ENCODE results near the gene PATL1.

The PATL1 gene

DNA sequence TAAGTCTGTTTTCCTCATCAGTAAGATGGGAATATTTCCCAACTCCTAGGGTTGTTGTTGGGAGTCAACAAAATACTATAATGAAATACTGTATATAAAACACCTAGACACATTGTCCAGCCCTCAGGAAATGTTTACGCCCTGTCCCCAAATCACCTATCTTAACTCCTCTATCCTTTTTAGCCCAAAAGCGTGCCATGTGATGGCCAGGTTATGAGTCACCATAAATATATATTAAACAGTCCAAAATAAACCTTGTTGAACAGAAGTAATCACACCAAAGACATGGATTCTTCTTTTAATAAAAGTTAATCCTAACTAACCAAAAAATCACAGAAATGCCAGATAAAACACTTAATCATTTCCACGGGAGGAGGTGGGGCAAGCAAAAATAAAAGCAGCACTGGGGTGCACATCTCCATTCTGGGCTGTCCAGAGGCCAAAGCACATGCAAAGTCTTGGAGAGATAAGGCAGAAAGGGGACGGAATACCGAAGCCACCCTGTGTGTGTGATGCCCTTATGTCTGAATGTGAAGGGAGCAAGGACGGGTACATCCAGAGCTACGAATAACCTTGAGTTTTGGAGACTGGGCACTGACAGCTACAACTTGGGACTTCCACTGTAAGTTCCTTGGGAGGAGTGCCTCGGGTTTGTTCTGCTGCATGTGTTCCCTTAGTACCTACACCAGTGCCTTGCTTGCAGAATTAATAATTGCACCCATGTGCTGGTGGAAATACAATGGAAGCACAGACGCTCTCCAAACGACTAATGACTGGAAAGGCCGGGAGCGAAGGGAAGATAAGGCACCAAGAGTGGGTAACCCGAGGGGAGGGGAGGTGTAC lies 54.3 kb downstream of the PATL1 start:
- DNase-seq (ENCODE audit: low read depth in 2 of 2), result no peak

DNA sequence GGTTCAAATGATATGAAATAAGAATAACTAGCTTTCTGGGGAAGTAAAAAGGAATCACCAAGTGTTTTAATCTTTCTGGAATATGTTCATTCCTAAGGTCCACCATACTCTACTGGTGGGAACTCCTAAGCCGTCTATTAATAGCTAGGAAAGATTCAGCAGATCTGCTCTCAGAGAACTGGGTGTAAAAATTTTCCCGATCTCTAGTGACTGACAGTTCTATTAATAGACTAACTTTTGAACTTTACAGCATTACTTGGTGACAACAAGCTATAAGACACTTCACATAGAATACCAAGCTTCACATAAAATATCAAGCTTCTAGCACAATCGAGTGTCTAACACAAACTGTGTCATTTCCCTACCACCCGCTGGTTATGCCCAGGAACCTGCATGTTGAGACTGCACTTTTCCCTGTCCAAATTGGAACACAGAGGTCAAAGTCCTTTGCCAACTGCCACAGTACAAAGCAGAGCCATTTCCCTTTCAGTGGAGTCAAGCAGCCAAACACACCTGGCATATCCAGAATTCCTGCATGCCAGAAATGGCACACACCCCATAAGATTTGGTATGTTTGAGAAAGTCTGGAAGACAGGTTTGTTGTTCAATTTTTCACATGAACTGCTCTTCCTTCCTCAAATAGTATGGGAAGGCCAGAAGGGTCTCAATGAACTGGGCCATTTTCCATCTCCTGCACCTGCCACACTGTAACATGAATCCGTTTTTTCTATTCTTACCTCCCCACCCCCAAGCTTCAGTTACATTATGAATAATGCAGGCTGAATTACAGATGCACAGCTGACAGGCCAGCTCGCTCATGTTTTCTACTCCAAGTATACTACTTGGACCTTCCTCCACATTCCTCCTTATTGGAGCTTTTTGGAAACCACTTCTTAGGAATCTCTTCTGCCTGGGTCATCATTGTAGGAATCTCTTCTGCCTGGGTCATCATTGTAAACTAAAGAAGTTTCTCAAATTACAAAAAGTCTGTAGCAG lies 57.0 kb downstream of the PATL1 start:
- DNase-seq (ENCODE audit: low read depth in 2 of 2), result no peak

DNA sequence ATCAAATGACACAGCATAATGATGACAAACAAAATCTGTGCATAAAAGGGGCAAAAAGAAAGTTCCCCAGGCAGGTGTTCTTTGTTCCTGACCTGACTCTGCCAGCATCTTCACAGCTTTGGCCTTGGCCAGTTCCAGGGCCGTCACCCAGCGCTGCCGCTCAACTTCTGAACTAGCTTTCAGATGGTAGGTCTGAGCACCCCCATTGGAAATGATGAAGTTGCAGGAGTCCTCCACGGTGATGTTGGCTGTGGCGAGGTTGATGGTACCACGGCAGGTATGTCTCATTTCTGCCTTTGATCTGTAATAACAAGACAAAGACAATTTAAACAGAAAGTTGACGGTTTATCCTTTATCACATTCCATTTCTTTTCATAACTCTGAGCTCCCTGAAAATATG lies 58.5 kb downstream of the PATL1 start:
- no peak for DNase-seq (ENCODE audit: low read depth in 2 of 2)

DNA sequence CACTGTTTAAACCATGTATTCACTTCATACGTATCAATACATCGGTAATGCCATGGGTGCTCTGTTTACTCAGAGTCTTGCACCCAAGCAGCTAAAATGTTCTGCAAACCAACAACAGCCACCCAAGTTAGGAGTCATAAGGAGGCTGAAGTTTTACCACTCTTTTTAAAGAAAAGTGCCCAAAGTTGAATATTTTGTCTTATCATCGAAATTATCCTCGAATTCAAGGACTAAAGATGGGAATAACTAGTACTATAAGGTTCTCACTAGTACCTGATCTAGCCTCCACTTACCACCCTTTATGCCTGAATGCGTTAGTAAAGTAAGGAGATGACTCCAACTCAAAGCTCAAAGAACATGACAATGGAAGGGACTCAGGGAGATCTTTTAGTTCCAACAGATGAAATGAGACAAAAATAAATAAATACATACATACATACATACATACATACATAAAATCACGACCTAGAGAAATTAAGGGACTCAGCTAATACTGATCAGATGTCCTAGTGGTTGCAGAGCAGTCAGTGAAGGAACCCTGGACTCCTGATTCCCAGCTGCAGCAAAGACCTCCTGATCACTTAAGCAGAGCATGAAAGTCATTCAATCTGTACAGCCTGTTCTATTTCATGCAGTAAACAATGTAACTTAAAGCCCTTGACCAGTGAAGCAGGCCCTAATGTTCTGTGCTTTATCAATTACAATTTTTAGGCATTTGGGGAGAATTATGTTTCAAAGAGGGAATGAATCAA lies 61.0 kb downstream of the PATL1 start:
- no peak for DNase-seq (ENCODE audit: low read depth in 2 of 2)

DNA sequence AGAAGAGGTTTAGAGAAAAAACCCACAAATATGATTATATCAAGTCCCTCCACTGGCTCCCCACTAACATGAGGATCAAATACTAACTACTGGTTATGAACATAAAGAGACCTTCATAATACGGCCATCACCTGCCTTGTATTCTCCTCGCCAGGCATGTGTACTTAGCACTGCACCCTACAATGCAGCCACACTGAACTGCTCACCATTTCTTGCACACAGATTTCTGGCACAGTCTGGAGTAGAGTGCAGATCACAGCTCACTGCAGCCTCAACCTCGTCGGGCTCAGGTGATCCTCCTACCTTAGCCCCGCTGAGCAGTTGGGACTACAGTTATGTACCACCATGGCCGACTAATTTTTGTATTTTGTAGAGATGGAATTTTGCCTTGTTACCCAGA lies 66.4 kb downstream of the PATL1 start:
- no peak for DNase-seq (ENCODE audit: low read depth in 2 of 2)

DNA sequence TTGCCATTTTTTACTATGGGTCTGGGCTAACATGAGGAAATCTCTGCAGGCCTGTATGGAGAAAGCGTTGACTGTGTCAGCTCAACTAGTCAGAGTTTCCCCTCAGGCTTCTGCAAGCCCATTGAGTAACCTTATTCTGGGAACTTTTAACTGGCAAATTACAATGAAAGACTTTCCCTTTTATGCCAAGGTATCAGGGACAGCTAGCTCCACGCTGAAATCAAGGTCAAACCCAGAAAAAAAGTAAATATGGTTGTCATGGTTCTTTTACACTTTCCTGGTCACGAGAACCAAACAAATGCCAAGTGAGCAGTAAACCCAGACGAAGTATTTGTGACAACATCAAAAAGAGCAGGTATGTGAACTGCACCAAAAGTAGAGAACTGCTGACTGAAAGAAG lies 67.0 kb downstream of the PATL1 start:
- no peak for DNase-seq (ENCODE audit: low read depth in 2 of 2)

DNA sequence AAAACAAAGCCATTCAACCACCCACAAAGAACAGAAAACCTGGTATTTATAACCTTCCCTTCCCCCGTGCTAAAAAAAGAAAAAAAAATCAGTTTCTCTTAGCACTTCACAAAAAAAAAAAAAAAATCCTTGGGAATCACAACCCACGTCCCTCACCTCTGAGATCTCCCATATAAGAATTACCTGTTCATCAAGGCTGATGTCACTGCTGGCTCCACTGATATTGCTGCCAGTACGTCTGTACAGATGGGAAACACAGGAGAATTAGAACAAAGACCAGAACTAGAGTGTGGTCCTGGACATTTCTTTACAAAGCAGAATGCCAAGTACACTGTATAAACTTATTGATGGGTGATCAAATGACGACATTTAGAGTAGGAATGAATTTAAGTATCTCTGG lies 68.2 kb downstream of the PATL1 start:
- no peak for DNase-seq (ENCODE audit: low read depth in 2 of 2)

DNA sequence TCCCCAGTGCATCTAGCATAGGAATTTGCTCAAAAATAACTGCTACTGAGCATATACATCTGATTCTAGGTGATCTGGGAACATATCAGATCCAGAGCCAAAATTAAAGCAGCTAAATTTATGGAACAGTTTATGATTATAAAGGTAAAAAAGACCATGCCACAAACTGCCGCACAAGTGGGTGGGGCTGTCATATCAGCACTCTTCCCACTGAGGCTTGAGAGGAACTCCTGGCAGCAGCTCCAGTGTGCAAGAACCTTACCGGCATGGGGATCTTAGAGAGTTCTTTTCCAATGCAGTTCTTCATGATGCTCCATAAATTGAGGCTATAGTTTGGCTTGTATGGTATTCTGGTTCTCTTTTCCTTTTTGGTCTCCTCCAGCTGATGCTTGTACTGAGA lies 68.6 kb downstream of the PATL1 start:
- DNase-seq (ENCODE audit: low read depth in 2 of 2), result no peak

DNA sequence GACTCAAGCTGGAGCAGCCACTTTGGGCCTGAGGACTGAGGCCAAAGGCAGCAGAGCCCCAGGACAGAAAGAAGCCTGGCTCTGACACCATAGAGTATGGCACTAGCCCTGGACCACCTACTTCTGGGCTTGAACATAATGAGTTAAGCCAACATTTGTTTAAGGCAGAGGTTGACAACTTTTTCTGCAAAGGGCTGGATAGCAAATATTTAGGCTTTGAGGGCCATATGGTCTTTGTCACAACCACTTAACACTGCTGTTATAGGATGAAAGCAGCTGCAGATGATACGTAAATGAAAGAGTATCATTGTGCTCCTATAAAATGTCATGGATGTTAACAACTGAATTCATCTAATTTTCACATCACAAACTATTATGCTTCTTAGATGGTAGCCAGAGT lies 69.9 kb downstream of the PATL1 start:
- no peak for DNase-seq (ENCODE audit: low read depth in 2 of 2)
